Spleen (tissue), 11 donors: ENCODE results near the gene MOGAT3. TPM values are rescaled to one million over a fixed set of nuclear protein-coding genes. Genes with fewer than 3 reads are reported as not detected.
A peak's percentile ranks its signal among the peaks of the same experiment; 100 is the strongest.

Source experiments
- DNase-seq: peaks from one replicate; pipeline ENCODE4 v3.0.0-alpha.2; 2020
- H3K27ac ChIP-seq, 8 donors: fragments of 200-600 bp; sonication (generic) in 7 of 8; 1 replicate in 4 of 8; 2 replicates in 4 of 8; pipeline versions ENCODE4 v1.5.0 to v1.8.0; 2016 to 2021; ENCODE audit warnings: inconsistent platforms in 4 of 8, mild to moderate bottlenecking in 4 of 8, moderate library complexity in 1 of 8
- H3K27me3 ChIP-seq, 7 donors: fragments of 200-600 bp; sonication (generic) in 6 of 7; replicated peaks in 1 of 7; 1 replicate in 4 of 7; 2 replicates in 3 of 7; pipeline versions ENCODE4 v1.5.0 to v1.8.0; 2016 to 2021; ENCODE audit warnings: inconsistent platforms in 3 of 7, mild to moderate bottlenecking in 1 of 7
- H3K36me3 ChIP-seq, 6 donors: fragments of 200-600 bp; sonication (generic) in 5 of 6; 1 replicate in 4 of 6; 2 replicates in 2 of 6; pipeline versions ENCODE4 v1.5.0 to v1.8.0; 2016 to 2021; ENCODE audit warnings: inconsistent platforms in 2 of 6
- H3K4me1 ChIP-seq, 6 donors: fragments of 200-600 bp; sonication (generic) in 5 of 6; 1 replicate in 3 of 6; 2 replicates in 3 of 6; pipeline versions ENCODE4 v1.5.0 to v1.8.0; 2016 to 2021; ENCODE audit warnings: inconsistent platforms in 3 of 6
- H3K4me3 ChIP-seq, 8 donors: fragments of 200-600 bp; sonication (generic) in 7 of 8; 1 replicate in 4 of 8; 2 replicates in 4 of 8; pipeline versions ENCODE4 v1.5.0 to v1.8.0; 2016 to 2021; ENCODE audit warnings: inconsistent platforms in 4 of 8, mild to moderate bottlenecking in 4 of 8, moderate library complexity in 2 of 8
- H3K9me3 ChIP-seq, 8 donors: fragments of 200-600 bp; sonication (generic) in 7 of 8; 1 replicate in 4 of 8; 2 replicates in 4 of 8; pipeline versions ENCODE4 v1.5.0 to v1.8.0; 2016 to 2021; ENCODE audit warnings: inconsistent platforms in 4 of 8
- CTCF ChIP-seq, 11 experiments: fragments of 200-600 bp in 7 of 11; fragments of 450-650 bp in 4 of 11; sonication (generic) in 4 of 11; IDR thresholded peaks in 8 of 11; conservative IDR thresholded peaks in 3 of 11; 1 replicate in 7 of 11; 2 replicates in 4 of 11; pipeline versions ENCODE4 v1.4.0 to v1.8.0; 2016 to 2021; ENCODE audit warnings: antibody characterized with exemption in 11 of 11, inconsistent platforms in 4 of 11, mild to moderate bottlenecking in 1 of 11
- POLR2A ChIP-seq, 3 donors: fragments of 450-650 bp; IDR thresholded peaks; one replicate each; pipeline ENCODE4 v1.5.1; 2017; ENCODE audit warnings: antibody characterized with exemption in 3 of 3, mild to moderate bottlenecking in 1 of 3
- POLR2AphosphoS5 ChIP-seq, 3 donors: sonication (generic); formaldehyde crosslinking; IDR thresholded peaks; one replicate each; pipeline ENCODE4 v1.5.1; 2017; ENCODE audit warnings: antibody characterized with exemption in 3 of 3
- WGBS, 5 donors: extraction: QIAGEN DNeasy Blood & Tissue Kit in 3 of 5; methylation state at CpG; one replicate each; pipeline versions ENCODE4 v1.1.5 to v1.1.7; 2013 to 2018; 5-methylcytosine and 5-hydroxymethylcytosine counted together
- intact Hi-C: fragments of 100-400 bp; cut with DNase I; formaldehyde crosslinking; loops from one replicate; pipeline ENCODE4 v1.15.0; 2023; ENCODE audit warnings: low total_unique reads
- polyA plus RNA-seq, 3 donors: library from polyadenylated mRNA; stranded (reverse); fragments of 200-250 nt; gene quantifications; one replicate each; pipeline ENCODE4 v1.2.1, GENCODE V29; 2013
- total RNA-seq, 7 donors: library from RNA; depleted of rRNA in 3 of 7; stranded (reverse); fragments of >200 nt in 3 of 7; fragmentation: NEBNext Ultra II Directional in 4 of 7; extraction: Animal tissue kit (Norgen Biotek cat#: 25700) in 4 of 7; gene quantifications; one replicate each; pipeline versions ENCODE4 v1.1.0 to v1.2.1, GENCODE V29; 2016 to 2021
- donor health status: healthy with polysubstance abuse.
- donor health status: DM: no; HTN: no; CAD: no; lungs with moderate emphysema.
- donor health status: DM: no; HTN: no; CAD: no.
- donor health status: Bipolar disorder and iron deficiency.
- donor health status: healthy.
- donor health status: DM: no; HTN: no; CAD: no.
- donor health status: DM: yes; HTN: yes; CAD: no.

The MOGAT3 gene
- total and polyA plus RNA-seq, 10 donors = not detected

DNA sequence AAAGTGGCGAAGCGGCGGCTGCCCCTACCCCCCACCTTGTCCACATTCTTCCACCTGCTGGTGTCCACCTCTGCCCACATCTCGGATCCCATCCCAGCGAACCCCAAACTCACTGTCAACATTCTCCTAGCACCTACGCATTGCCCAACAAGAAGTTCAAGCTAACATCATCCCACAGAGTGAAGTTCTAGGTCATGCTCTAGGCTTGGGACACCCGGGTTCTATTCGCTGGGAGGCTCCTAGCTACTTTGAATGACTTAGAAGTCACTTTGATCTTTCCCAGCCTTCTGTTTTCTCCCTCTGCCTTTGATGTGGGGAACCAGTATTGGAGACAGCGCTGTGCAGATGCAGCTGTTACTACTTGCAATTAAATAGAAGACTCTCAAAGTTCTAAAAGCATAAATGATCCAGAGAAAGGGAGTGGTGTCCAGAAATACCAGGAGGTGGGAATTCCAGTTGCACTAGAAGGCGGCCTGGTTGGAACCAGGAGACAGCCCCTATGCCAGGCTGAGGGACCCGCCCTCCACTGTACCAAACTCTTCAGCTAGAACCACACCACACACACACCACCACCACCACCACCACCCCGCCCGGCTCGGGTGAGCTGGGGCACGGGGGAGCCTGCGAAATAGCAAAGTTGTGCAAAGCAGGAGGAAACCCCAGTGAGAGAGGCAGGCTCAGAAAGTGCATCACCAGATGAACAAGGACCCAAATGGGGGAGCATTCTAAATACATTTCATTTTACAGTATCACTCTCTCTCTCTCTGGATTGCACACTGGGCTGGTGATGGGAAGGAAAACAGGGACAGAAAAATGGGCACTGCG lies 30.0 kb downstream of the MOGAT3 start:
- WGBS, 5 donors = 3 to 8% (median 5%) methylated on average over 15 to 17 of the region's 17 CpGs
- Histone ChIP-seq H3K27me3 (peaks cover 28 to 100% (median 100%) of the 10 kb centered on the region in 7 donors), H3K27ac (no peak overlapping the region), H3K4me3 (no peak overlapping the region), H3K36me3 (no peaks in the 10 kb centered on the region), H3K4me1 (peaks cover 32 to 73% (median 57%) of the 10 kb centered on the region in 6 donors), H3K9me3 (peaks cover 0 to 4% (median 0%) of the 10 kb centered on the region in 8 donors)
- no peak for DNase-seq
- intact Hi-C loops = no loop called here
- TF ChIP-seq CTCF (IDR thresholded peaks at IDR 0.05 in 8 of 11, conservative IDR thresholded peaks at IDR 0.05 in 3 of 11) (no peak), POLR2AphosphoS5 (IDR thresholded peaks at IDR 0.05) (no peak), POLR2A (IDR thresholded peaks at IDR 0.05) (no peak)

DNA sequence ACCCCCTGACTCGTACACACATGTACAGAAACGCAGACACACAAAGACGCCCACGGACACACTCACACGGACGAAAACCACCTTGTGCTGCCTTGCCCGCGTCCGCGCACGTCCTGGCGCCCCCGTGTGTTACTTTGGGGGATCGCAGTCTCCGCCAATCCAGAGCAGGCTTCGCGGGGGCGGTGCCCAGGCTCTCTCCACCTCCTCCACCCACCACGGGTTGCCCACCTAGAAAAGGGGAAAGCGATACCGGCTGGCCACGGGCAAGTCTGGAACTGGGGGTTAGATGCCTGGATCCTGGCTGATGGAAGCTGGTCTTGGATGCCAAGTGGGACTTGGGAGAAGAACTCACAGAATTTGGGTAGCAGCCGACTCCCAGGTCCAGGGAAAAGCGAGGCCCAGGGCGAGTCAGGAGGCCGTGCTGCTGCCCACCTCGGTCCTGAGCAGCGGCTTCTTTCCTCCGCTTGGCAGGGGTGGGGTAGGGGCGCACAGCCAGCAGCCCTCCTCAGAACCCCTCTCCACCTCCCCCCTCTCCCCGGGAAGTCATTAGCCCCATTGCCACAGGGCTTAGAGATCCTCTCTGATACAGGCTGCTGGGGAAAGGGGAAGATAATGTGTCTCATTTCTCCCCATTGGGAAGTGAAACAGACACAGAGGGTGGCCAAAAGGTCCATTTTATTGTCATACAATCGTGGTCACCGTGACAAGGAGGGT lies 30.8 kb downstream of the MOGAT3 start:
- H3K4me1 ChIP-seq = peaks cover 41 to 82% (median 65%) of the 10 kb centered on the region in 6 donors
- DNase-seq = peak; percentile 93
- WGBS, 5 donors = 0 to 6% (median 3%) methylated on average over 25 to 33 of the region's 33 CpGs
- H3K27ac ChIP-seq = no peak overlapping the region
- intact Hi-C loops = no loop called here
- peaks cover 0 to 9% (median 0%) of the 10 kb centered on the region in 8 donors for H3K9me3 ChIP-seq
- TF ChIP-seq POLR2AphosphoS5 (IDR thresholded peaks at IDR 0.05) (peak in 2 of 3 donors; percentile 51 to 60), CTCF (IDR thresholded peaks at IDR 0.05 in 8 of 11, conservative IDR thresholded peaks at IDR 0.05 in 3 of 11) (peak; percentile 56 to 95 (median 85)), POLR2A (IDR thresholded peaks at IDR 0.05) (no peak)
- H3K36me3 ChIP-seq = no peaks in the 10 kb centered on the region
- no peak overlapping the region for H3K4me3 ChIP-seq
- H3K27me3 ChIP-seq = peaks cover 26 to 100% (median 100%) of the 10 kb centered on the region in 7 donors

- Histone ChIP-seq H3K9me3 (peaks cover 0 to 9% (median 0%) of the 10 kb centered on the region in 8 donors), H3K27ac (no peak overlapping the region), H3K4me1 (peaks cover 47 to 84% (median 69%) of the 10 kb centered on the region in 6 donors), H3K27me3 (peaks cover 22 to 100% (median 100%) of the 10 kb centered on the region in 7 donors), H3K4me3 (no peak overlapping the region), H3K36me3 (no peaks in the 10 kb centered on the region)
- intact Hi-C loops = no loop called here
- 3 to 6% (median 4%) methylated on average over 17 to 18 of the region's 18 CpGs for WGBS, 5 donors
- no peak for DNase-seq
- TF ChIP-seq POLR2A (IDR thresholded peaks at IDR 0.05) (no peak), POLR2AphosphoS5 (IDR thresholded peaks at IDR 0.05) (no peak), CTCF (IDR thresholded peaks at IDR 0.05 in 8 of 11, conservative IDR thresholded peaks at IDR 0.05 in 3 of 11) (no peak)
Measured at GRCh38 chr7:101169110-101169837, 31.6 kb downstream of the MOGAT3 start.
